ENCODE data around the gene SNX10.

GRCh38 chr7:26284477-26284876 lies 7.2 kb upstream of the SNX10 start:
- TF ChIP-seq CTCF (IDR thresholded peaks at IDR 0.05; ENCODE audit: low read depth, low read length), result no peak
- TF ChIP-seq POLR2A (IDR thresholded peaks at IDR 0.05; ENCODE audit: extremely low read depth, insufficient read length), result no peak
- no peak for TF ChIP-seq MAX (IDR thresholded peaks at IDR 0.05; ENCODE audit: low read depth, low read length)

All from NB4 (cell line).